Measurements from ENCODE around the gene MBNL1.
A peak's percentile ranks its signal among the peaks of the same experiment; 100 is the strongest.

The MBNL1 gene

DNA sequence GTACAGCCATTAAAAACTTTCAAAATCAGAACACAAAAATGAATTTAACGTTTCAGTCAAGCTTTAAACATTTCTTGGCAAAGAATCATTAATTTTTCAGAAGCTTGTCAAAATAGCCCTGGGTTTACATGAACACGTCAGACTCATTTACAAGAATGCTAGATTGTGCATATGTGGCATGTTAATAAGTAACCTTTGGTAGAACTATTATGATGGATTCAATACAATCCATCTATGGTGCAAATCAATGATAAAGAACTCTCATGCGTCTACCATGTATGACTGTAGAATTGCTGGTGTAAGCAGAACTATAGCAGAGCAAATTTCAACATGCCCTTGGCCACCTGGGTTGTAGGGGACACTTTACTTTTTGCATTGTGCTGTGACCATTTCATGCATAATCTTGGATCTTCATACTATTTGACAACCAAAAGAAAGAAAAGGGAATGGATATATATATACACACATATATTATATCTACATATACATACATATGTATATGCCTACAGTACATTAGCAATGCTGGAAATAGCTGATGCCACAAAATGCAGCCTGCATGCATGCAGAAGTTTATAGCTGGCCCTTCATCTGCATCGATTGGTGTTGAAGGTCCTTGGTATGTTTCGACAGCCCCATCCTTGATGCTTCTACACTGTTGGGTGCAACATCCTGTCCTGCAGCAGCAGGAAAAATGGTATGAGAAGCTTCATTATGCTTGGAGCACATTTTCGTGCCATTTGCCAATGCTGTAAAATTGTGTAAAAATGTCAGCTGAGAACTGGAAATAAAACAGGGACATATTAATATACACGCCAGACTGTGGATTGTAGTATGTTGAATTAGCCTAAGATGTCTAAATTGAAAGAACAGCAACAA, 189.0 kb downstream of the MBNL1 start:
- DNase-seq: no peak

DNA sequence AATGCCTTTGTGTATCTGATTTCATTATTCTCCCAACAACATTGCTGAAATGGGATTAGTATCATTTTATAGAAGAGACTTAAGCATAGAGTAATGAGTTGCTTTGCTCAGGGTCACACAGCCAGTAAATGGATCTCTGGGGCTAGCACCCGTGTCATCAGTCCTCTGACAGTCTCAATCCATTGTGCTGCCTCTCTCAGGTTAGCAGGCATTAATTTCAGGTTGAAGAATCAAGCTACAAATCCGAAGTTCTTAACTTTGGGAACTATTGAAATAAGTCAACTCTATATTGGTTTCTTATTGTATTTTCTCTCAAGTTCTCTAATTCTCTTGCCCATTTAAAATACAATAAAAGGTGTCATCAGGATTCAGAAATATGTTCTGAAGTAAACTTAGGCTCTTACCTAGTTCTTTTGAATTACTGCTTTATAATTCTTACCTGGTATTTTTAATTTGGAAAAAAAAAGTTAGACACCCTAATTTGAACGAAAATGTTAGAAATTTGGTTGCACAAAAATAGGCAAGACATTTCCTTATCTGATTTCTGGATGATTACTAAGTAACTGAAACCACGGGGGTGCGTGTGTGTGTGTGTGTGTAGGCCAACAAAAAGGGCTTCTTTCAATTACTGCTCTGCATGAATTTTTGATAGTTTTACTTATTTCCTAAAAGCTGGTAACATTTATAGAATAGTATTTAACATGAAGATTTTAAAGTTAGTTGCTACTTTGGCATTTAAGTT, 189.8 kb downstream of the MBNL1 start:
- no peak for DNase-seq

DNA sequence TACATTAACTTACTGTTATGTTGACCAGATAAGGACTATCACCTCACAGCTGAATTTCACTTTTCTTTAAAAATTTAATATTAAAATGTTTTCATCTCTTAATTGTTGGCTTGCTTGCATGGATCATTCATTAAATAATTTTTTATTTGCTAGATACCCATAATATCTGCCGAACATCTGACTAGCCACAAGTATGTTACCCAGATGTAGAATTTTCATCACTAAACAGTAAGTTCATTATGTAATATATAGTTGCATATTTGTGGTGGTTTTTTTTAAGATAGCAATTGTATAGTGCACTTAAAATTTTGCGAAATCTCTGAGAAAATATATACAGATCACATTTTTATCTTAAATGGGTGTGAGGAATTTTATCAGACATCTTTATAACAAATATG, 190.4 kb downstream of the MBNL1 start:
- no peak for DNase-seq

DNA sequence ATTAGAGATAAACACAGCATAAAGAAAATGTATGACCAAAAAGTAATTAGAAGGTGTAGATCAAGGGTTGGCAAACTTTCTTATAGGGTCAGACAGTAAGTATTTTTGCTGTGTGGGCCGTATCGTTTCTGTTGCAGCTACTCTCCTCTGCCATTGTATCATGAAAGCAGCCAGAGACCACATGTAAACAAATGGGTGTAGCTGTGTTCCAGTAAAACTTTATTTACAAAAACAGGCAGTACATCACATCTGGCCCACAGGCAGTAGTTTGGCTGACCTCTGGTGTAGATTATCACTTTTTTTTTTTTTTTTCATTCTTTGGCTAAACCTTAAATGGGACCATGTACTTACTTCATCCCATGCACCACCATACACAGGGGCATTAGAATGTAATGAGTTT, 190.8 kb downstream of the MBNL1 start:
- DNase-seq: no peak

DNA sequence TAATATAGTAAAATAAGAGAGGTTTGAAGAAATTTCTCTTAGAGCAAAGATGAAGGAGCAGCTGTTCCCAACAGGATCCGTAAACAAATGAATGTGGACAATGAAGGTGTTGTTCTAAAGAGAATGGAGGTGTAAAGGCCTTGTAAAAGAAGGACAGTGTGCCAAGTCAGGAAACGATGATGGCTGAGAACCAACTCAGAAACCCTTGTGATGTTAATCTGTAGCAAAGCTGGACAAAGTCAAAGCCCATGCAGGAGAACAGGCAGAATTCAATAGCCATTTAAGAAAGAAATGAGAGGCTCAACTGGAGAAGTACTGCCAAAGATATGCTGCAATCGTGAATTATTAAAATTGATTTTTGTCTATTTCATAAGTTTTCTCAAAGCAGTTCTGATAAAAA, 192.2 kb downstream of the MBNL1 start:
- no peak for DNase-seq

DNA sequence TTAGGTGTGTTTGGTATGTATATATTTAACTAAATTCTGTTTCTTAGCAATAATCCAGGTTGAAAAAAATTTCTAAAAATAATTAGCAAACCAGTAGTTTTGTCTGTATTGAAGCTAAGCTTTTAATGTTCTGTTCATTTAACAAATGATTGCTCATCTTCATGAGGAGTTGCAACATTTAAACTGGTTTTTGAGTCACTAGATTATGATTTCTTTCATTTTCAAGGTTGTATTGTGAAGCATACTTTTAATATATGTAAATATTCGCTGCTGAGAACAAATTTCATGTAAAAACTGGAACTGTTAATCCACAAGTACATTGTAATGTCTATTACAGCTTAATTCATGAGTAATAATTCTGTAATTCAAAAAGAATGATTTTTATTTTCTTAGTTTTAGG, 192.7 kb downstream of the MBNL1 start:
- no peak for DNase-seq

DNA sequence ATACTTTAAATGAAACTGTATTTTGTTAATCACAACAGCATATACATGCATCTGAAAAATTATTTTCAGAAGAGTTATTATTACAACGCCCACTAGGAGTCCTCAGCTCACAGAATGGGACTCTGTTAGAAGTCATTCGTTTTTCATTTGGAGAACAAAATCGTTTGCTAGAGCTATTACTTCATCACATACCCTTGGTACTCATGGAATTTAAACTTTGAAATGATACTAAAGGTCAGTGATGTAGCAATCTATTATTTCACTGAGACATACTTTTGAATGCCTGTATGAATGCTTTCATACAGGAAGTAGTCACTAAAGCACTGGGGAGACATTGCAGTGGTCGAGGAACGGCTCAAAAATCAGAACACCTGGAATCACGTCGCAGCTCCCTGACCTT, 198.1 kb downstream of the MBNL1 start:
- peak in 1 of 2 donors; percentile 50 for DNase-seq

DNA sequence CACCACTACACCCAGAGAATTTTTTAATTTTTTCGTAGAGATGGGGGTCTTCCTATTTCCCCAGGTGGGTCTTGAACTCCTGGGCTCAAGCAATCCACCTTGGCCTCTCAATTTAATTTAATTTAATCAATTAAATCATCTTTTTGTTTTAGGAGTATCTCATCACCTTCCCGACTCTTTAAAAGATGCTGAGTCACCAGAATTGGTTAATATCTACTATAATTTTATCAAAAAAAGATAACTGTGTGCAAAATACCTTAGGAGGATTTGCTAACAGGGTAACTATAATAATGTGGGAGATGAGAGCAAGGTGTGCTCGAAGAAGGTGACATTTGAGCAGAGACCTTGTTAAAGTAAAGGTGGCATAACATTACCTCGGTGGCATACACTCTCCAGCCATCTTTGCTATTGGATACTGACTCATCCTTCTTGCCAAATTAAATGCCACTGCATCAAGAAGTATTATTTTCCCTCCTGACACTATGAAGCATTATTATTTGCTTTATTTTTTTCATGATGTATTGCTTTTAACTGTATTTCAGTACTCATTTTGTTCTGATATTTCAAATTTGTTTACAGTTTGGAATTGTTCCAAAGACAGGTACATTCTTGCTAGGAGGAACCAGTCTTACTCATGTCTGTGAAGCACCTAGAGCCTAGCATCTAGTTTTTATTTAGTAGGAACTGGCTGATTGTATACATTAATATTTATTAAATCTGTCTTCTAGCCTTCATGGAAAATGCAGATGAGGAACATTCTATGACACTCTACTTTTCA, 200.7 kb downstream of the MBNL1 start:
- DNase-seq: no peak

DNA sequence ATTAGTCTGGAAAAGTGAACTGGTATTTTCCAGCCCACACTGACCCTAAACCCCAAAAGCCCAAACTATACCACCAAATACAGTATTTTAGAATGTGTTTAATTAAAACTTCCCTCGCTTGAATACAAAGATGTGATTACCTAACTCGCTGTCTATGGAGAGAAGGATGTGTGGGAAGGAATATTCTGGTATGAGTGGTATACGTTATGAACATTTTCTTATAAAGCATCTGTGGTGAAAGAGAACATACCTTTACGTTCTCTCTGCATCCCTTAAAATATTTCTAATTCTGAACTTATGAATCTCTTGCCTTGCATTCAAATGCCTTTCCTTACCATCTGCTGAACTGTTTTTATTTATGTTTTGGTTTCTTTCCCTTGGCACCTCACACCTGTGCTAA, 201.4 kb downstream of the MBNL1 start:
- DNase-seq: no peak

DNA sequence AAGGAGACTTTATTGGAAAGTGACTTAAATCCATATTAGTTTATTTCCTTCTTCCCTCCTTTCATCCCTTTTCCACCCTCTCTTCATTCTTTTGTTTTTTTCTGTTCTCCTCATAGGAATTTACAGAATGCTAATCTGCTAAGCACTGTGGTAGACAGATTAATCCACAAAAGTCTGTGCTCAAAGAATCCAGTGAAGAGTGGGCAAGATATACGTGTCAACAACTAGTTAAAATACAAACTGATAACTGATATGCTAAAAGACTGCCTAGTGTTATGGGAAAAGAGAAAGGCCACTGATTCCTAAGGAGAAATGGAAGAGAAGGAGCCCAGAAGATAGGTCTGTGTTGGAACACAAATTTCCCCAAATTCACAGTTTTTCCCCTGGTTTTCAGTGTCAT, 202.2 kb downstream of the MBNL1 start:
- no peak for DNase-seq

DNA sequence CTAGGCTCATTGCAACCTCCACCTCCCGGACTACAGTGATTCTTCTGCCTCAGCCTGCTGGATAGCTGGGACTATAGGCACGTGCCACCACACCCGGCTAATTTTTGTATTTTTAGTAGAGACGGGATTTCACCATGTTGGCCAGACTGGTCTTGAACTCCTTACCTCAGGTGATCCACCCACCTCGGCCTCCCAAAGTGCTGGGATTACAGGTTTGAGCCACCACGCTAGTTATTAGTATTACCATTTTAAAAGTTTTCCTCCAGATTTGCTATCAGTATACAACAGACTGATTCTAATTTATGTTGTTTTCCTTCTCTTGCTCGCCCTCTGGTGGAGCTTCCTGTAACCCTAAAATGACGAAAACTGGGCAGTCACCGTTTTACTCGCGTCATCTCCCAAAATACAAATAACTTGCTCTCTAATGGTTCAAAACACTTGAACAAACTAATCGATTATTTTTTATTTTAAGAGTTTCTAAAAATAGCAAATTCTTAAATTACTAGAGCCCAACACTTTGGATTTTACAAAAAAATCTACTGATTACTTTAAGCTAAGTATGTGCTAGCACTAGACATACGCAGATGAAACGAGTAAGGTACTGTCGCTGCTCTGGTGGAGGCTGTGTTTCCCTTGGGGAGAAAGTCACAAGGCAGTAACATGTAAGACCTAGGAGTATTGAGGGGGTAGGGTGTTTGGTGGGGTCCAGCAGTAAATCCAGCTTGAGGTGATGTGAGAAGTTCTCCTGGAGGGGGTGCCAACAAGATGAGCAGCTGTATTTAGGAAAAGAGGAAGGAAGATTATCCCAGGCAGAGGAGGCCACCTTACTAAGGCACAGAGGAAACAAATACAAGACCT, 203.3 kb downstream of the MBNL1 start:
- DNase-seq: peak; percentile 71 to 79

DNA sequence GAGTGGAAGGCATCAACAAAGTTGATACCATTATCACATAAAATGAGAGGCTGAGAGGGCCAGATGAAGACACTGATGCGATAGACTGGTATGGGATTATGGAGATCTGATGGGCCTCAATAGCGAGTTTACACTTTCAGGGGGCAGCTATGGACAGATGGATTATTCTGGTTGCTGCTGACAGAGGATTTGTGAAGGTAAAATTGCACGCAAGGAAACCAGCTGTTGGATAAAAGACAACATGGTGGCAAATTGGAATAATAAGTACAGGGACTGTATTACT, 203.9 kb downstream of the MBNL1 start:
- no peak for DNase-seq

DNA sequence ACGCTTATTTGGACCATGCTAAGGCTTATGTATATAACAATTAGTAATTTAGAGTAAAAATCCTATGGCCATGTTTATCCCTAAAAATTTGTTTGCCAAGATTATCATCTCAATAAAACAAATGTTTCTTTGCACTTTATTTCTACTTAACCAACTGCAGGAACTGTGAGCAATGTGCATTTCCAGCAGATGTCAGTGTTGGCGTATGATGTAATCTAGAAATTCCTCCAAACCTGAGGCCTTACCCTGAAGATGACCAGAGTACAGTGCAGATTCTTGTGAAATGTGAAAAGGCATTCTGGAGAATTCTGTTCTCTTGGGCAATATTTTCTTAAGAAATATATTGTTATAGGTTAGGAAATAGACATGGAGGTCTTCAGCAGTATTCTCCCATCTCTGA, 205.9 kb downstream of the MBNL1 start:
- DNase-seq: peak in 1 of 2 donors; percentile 15

DNA sequence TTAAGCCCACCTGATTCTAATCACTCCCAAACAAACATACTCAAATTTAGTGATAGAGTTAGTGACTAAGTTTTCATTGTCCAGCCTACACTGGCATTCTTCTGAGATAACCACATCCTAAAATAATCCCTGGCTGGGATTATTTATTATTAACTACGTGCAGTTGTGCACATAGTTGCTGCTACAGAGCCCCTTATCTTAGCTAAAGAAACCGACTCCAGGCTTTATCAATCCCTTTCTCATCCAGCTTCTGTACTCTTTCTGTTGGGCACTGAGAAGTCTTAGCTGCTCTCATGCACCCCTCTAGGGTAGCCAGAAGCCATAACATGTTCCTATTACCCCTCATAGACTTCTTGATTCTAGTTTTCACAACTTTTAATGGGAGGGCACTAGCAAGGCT, 208.7 kb downstream of the MBNL1 start:
- DNase-seq: no peak

DNA sequence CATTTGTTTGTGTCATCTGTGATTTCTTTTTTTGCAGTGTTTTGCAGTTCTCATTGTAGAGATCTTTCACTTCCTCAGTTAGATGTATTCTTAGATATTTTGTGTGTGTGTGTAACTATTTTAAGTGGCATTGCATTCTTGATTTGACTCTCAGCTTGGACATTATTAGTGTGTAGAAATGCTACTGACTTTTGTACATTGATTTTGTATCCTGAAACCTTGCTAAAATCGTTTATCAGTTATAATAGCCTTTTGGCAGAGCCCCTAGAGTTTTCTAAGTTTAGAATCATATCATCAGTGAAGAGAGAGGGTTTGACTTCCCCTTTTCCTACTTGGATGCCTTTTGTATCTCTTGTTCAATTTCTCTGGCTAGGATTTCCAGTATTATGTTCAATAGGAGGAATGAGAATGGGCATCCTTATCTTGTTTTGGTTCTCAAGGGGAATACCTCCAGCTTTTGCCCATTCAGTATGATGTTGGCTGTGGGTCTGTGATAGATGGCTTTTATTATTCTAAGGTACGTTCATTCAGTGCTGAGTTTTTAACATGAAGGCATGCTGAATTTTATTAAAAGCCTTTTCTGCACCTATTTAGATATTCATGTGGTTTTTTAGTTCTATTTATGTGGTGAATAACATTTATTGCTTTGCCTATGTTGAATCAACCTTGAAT, 211.7 kb downstream of the MBNL1 start:
- DNase-seq: no peak

DNA sequence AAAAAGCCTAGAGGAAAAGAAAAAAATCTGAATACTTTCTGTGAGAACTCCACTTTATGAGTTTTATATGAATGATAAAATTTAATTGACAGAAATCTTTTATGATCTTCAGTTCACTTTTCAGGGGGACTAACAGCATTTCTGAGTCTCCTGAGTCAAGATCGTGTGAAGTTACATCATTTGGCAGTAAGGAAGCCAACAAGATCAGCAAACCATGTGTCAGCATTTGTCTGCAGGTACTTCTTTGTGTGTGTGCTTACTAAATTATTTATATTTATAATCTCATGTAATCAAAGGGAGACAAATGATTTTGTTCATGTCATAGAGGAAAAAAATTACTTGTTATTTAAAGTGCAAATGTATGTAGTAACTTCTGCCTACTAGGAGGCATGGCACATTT, 217.6 kb downstream of the MBNL1 start:
- DNase-seq: no peak

DNA sequence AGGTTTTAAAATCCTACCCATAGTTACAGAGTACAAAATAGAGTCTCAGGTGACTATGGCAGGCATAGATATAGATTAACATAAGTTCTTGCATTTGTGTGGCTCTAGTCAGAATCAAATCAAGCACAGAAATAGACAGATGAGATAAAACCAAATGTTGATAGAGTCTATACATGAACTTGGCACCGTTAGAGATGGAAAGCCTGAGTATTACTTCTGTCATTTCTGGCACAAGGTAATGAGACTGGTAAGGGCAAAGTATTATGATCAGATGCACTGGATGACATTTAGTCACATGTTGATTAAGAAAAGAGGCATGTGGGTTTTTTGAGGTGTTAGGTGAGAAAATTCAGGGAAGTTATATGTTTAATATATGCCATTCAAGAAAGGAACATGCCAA, 219.7 kb downstream of the MBNL1 start:
- DNase-seq: no peak

DNA sequence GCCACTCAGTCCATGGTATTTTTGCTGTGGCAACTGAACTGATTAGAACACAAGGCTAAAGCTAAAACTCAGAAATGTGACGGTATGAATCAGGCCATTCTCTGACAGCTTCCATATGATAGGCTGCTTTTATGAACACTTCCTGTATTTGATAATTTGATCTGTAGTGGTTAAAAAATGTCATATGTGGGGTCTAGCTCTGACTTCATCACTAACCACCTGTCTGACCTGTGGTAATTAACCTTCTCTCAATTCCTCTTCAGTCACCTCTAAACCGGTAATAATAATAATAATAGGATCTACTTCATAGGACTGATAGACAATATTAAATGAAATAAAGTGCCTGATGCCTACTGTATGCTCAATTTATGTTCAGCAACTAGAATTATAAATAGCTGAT, 223.2 kb downstream of the MBNL1 start:
- no peak for DNase-seq

DNA sequence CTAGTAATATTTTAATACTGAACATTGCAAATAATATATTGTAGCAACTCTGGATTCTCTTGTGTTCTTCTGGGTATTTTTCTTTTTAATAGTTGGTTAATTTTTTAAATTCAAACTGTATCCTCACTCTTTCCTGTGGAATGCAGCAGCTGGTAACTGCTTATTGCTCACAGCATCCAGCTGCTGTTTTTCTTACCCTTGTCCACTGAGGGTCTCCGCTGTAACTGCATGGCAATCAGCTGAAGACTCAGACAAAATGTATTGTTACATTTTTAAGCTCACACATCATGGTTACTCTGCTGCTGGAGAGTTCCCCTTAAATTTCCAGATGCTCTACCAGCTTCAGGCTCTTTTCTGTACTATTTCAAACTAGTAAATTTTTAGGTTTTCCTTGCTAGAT, 227.6 kb downstream of the MBNL1 start:
- no peak for DNase-seq

DNA sequence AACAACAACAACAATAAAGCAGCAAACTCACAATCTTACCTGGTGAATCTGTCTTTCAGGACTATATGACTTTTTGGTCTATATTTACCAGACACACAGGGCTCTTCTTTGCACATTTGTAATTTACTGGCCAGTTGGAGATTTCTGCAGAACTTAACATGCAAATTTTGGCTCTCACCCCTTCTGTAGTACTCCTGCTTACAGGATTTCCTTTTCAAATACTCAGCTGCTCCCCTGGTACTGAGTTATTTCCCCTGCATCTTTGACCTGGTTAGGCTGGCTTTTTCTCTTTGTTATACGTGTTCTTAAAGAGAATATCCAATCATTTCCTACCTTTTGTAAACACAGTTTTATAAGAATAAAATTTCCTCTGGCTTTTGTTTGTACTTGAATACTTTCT, 228.0 kb downstream of the MBNL1 start:
- no peak for DNase-seq

DNA sequence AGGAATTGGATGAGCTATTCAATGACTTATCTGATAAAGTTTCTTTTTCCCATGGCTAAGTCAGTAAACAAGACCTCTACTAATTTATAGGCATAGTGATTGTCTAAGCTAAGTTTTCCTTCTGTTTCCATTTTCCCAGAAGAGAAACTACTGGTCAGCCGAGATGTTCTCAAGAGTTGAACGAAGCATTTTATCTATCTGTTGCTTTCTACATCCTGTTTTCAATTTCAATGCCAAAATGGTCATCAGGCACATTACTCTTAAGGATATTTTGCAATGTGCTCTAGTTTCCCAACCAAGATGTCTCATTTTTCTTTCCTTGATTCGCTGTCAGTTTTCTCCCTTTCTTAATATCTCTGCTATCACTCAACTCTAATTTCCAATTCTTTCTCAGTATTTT, 228.7 kb downstream of the MBNL1 start:
- DNase-seq: no peak

DNA sequence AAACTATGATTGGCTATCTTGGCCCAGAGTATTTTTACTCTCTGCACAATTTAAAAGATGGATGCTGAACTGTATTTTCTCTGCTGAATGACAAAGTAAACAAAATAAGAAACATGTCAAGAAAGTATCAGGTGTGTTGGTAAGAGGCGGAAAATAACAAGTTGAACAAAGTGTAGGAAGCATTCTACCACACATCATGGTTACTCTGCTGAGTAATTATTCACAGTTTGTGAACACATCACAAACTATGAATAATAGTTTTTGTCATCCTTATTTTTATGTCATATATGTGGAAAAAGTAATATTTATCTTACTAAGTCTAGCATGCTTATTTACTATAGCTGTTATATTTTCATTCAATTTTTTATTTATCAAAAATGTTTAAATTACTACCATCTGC, 229.2 kb downstream of the MBNL1 start:
- no peak for DNase-seq
